Astrocyte (in vitro differentiated cells and primary cell): ENCODE measurements around the gene TPD52L1.

ENCODE experiments used
- EZH2 ChIP-seq: IDR thresholded peaks from 2 replicates; pipeline ENCODE4 v1.6.1; 2012; ENCODE audit warnings: mild to moderate bottlenecking, low read length, inconsistent platforms; ENCODE audit not compliant: insufficient read depth
- TF ChIP-seq, protein P1 (sequence below): IDR thresholded peaks from 2 replicates; pipeline ENCODE4 v1.5.1; 2011; ENCODE audit warnings: low read depth, mild to moderate bottlenecking, inconsistent platforms, low read length, moderate library complexity; ENCODE audit not compliant: insufficient read depth

DNA sequence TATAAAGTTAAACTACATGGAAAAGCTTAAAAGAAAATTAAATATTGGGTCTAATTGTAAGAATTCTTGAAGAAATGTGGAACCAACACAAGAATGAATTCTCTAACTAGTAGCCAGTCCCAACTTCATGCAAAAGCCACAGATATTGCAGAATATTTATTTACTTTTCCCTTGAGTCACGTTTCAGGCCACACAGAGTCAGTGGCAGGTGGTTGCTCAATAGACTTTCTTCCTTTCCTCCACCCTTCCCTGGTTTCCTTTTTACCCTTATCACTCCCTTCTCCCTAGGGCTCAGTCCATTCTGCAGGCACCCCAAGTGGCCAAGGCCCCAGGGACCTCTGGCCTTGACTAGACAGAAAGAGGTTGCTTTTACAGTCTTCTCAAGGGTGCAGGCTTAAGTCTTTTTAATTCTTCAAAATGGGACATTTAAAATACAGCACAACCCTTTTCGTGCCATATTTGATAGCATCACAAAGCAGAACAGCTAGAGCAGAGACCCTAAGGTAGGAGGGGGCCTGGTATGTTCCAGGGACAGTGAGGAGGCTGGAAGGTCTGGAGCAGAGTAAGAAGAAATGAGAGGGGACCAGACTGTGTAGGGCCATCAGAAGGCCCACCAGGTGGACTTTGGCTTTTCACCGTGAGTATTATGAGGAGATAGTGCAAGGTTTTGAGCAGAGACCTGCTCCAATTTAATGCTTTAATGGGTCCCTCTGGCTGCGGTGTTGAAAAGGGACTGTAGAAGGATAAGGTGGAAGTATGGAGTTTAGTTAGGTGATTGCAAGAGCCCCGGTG, 83.2 kb downstream of the TPD52L1 start:
- TF ChIP-seq EZH2: no peak
- TF ChIP-seq, protein P1, sequence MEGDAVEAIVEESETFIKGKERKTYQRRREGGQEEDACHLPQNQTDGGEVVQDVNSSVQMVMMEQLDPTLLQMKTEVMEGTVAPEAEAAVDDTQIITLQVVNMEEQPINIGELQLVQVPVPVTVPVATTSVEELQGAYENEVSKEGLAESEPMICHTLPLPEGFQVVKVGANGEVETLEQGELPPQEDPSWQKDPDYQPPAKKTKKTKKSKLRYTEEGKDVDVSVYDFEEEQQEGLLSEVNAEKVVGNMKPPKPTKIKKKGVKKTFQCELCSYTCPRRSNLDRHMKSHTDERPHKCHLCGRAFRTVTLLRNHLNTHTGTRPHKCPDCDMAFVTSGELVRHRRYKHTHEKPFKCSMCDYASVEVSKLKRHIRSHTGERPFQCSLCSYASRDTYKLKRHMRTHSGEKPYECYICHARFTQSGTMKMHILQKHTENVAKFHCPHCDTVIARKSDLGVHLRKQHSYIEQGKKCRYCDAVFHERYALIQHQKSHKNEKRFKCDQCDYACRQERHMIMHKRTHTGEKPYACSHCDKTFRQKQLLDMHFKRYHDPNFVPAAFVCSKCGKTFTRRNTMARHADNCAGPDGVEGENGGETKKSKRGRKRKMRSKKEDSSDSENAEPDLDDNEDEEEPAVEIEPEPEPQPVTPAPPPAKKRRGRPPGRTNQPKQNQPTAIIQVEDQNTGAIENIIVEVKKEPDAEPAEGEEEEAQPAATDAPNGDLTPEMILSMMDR: no peak
